Neural progenitor cell (in vitro differentiated cells): ENCODE measurements around the gene FBXO46.

Source experiments
- CTCF ChIP-seq: fragments of 200-600 bp; sonication (generic); IDR thresholded peaks from 2 replicates; pipeline ENCODE4 v1.5.1; 2017; ENCODE audit warnings: antibody characterized with exemption, mild to moderate bottlenecking
- EZH2 ChIP-seq: fragments of 200-600 bp; sonication (generic); IDR thresholded peaks from 2 replicates; pipeline ENCODE4 v1.6.1; 2017; ENCODE audit warnings: antibody characterized with exemption, mild to moderate bottlenecking, moderate library complexity
- EZH2phosphoT487 ChIP-seq: fragments of 200-600 bp; sonication (generic); IDR thresholded peaks from 2 replicates; pipeline ENCODE4 v1.6.1; 2017; ENCODE audit warnings: antibody characterized with exemption

DNA sequence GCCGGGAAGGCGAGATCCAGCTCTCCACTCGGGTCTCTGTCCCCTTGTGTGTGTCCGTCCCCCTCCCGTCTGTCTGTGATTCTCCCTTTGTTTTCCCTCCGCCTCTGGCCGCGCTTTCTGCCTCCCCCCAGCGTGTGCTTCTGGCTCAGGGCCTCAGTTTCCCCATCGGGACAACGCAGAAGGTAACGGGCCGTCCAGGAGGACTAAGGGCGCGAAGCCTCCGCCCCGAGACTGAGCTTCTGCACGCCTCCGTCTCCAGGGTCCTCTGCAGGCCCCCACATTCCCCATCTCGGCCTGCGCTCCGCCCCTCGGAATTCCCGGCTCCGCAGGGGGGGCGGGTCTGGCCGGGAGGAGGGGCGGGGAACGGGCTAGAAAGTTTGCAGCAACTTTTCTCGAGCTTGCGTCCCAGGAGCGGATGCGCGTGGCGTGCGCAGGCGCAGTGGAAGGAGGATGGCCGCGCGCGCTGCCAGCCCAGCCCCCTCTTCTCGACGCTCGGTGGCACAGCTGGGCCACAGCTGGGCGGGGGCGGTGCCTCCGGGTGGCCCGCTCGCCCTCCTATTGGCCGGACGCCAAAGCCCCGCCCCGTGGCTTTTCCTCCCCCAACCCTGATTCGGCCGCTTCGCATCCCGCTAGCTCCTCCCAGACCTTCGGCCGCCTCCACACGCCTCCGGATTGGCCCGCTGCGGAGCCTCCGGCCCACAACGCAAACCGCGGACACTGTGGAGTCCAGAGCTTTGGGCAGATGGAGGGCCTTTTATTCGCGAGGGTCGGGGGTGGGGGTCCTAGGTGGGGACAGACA lies 38.5 kb upstream of the FBXO46 start, which contains the start of gene SIX5:
- no peak for TF ChIP-seq CTCF
- TF ChIP-seq EZH2phosphoT487 = no peak
- TF ChIP-seq EZH2 = no peak
